HG02759 (cell line): ENCODE measurements around the gene TIAM2.
"Not testable (repeated sequence)": the region's sequence is repeated elsewhere in the genome, so short reads cannot be mapped to it uniquely, and the experiment has no call there.

ENCODE experiments used
- ATAC-seq: cut with Tn5 transposase; IDR thresholded peaks from one replicate; pipeline ENCODE4 v1.9.1; 2021; ENCODE audit warnings: mild to moderate bottlenecking, moderate library complexity; ENCODE audit not compliant: unreplicated experiment

Gene TIAM2

DNA sequence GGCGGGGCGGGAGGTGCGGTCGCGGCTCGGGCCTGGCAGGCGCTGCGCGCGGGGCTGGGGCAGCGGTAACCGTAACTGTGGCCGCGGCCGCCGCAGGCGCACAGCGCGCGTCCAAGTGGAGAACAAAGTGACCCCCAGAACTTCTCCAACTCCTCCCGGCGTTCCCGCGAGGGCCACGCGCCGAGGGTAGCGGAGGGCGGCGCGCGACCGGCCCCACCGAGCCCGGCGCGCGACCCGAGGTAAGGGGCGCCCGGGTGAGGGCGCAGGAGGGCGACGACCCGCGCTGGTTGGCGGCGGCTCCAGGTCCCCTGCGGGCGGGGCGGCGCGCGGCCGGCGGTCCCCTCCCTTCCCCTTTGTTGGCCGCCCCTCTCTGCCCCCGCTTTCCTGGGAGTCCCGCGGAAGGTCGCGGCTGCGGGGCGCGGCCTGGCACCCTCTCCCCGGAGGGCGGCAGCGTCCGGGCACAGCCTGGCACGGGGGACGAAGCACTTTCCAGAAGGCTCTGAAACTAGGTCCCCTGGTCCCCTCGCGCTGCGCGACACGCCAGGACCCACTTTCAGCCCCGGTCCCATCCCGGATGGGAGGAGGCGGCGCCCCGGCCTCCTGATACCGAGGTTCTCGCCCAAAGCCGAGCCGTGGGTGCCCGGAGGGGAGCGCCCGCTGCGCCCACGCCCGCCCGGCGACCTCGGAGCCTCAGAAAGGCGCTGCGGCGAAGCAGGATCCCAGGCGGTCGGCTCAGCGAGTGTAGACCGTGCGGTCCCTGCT is at the start of gene TIAM2:
Gene TIAM2, plus strand, starts transcription at position 62 of the 762 bp plus-strand sequence. CDS start 133,909 bp downstream, outside the sequence.
- ATAC-seq, result peak; percentile 68

DNA sequence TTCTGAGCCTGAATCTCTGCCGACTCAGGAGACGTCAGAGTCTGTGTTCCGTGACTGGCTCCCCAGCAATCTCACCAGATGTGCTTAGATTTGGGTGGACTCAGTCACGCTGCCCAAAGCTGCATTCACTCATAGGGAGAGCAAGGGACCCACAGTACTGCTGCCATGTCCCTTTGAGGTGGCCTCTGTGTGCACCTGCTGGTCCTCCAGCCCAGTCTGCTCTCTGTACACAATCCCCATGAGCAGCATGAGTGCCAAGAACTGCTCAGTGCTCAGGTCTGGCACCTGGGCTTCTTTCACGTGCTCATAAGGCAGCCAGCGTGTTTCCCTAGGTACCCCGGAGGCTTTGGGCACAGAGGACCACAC is 44.2 kb upstream of the TIAM2 start:
- ATAC-seq, result no peak

- peak; percentile 83 for ATAC-seq
Observed at GRCh38 chr6:154951345-154952200, 43.5 kb upstream of the TIAM2 start.

DNA sequence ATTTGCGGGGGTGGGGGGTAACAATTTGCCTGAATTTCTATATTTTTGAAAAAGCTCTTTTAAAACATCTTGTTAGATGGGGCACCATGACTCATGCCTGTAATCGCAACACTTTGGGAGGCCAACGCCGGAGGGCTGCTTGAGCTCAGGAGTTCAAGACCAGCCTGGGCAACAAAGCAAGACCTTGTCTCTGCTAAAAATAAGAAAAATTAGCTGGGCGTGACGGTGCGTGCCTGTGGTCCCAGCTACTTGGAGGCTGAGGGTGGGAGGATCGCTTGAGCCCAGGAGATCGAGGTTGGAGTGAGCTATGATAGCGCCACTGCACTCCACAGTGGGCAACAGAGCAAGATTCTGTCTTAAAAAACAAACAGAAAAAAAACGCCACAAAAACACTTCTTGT is 41.5 kb upstream of the TIAM2 start:
- no peak for ATAC-seq

DNA sequence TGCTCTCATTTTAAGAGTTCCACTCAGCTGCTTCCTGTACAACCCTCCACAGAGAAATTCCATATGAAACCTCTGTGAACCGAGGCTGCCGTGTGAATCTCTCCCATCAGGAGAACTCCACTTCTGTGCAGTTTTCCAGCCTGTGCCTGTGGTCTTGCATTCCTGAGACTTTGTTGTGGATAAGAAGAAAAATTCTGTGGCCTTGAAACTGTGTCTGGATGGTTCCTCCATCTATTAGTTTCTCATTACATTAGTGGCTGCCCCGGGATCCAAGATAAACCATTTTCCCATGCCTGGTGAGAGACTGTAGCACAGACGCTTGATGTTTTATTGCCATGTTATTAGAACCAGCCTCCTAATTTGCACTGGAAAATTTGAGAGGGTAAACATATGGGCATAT is 40.8 kb upstream of the TIAM2 start:
- ATAC-seq, result no peak

DNA sequence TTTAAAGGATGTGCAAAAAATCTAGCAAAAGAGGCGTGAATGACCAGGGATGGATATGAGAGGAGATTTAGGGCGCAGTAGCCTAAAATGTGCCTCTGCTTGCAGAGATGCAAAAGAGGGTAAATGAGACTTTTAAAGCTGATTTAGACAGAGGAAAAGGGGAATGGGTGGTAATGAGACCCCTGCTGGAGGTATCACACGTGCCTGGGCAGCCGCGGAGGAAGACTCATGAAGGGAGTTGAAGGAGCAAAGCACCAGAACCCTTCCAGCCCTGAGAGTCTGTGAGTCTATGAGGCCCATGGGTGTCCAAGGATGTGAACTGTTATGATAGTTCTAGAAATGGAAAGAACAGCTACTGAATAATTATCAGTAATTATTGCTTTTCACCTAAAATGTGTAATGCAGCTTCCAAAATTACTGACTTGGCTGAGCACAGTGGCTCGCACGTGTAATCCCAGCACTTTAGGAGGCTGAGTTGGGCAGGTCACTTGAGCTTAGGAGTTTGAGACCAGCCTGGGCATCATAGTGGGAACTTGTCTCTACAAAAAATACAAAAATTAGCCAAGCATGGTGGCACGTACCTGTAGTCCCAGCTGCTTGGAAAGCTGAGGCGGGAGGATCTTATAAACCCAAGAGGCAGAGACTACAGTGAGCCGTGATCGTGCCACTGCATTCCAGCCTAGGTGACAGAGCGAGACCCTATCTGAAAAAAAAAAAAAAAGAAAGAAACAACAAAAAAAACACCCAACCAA is 38.2 kb upstream of the TIAM2 start:
- ATAC-seq, result no peak

DNA sequence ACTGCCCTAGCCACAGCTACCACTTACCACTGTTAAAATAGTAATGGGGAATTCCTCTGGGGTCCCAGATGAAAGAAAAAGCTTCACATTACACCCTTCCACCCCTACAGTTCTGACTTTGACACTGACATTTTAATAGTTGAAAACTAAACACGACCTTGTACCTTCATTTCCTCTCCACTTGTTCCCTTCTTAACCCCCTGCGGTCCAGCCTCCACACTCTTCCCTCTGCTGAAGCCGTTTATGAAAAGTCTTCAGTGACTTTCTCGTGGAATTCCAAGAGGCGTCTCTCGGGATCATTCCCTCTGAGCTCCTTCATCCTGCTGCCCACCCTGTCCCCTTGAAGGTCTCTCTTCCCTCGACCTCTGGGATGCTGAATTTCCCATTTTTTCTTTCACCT is 36.6 kb upstream of the TIAM2 start:
- no peak for ATAC-seq

DNA sequence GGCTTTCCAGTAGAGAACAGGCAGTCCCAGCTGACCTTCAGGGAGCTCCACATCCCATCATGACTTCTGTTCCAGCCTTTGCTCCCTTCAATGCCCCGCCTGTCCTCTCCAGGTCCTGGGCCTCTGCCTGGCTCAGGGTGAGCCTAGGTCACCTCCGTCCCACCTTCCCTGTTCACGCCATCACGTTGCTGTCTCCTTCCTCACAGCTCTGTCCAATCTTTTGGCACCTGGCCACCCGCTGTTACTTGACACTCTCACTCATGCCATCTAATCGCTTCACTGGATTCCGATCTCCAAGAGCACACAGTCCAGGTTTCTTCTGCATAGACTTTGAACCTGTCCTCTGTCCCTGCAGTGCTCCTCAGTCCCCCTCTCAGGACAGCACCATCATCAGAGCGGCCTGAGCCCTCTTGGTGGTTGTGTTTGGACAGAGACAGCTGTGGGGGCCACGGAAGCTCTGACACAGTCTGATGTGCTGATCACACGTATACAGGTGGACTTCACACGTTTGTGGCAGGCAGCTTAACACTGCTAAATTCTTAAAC is 34.7 kb upstream of the TIAM2 start:
- ATAC-seq, result no peak

DNA sequence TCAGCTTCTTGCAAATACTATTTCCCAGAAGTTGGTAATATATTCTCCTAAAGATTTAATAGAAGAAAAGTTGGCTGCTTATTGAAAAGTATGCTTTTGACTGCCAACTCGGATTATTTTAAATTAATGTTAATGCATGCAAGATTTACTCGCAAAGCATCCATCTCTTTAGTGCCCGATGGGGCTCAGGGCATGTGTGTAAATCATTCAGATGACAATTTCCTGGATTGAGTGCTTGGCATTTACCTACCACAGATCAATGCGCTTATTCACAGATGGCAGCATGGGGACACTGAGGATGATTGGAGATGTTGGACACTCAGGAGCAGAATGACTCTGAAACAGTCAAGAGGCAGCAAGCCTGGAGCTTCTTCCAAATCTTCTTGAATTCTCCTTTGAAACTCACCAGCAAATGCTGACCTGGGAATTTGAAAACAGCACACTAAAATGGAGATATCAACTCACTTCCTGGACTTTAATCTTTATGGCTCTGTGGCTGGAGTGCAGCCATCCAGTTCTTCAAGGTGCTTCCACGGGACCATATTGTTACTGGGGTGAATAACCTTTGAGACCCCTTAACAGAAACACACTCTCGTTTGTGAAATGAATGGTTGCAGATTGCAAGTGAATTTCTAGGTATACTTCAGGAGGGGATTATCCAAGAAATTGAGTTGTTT is 34.1 kb upstream of the TIAM2 start:
- ATAC-seq, result no peak

GRCh38 chr6:154962753-154963152 is 32.4 kb upstream of the TIAM2 start:
- ATAC-seq, result no peak

- not testable (repeated sequence) for ATAC-seq
Observed at GRCh38 chr6:154966065-154966770, 28.9 kb upstream of the TIAM2 start.

- ATAC-seq, result no peak
Observed at GRCh38 chr6:154969796-154970195, 25.3 kb upstream of the TIAM2 start.

GRCh38 chr6:154974485-154975149 is 20.5 kb upstream of the TIAM2 start:
- ATAC-seq, result no peak

GRCh38 chr6:154977588-154977987 is 17.5 kb upstream of the TIAM2 start:
- no peak for ATAC-seq

DNA sequence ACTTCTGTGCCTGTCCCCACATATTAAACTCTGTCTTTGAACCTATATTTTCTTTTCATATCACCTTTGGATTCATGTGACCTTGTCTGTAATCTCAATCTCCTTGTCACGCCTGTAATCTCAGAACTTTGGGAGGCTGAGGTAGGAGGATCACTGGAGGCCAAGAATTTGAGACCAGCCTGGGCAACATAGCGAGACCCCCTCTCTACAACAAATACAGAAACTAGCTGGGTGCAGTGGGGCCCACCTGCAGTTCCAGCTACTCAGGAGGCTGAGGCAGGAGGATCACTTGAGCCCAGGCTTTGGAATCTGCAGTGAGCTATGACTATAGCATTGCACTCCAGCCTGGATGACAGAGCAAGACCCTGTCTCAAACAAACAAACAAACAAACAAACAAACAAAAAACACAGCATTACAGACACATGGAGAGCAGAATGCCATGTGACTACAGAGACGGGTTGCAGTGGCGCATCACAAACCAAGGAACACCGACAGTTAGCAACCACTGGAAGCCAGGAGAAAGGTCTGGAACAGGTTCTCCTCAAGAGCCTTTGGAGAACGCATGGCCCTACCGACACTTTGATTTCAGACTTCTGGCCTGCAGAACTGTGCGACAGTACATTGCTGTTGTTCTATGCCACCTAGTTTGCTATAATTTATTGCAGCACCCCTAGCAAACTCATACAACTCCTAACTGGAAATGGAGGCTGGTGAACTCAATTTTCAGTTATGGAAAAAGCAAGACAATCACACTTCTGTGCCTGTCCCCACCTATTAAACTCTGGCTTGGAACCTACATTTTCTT is 14.6 kb upstream of the TIAM2 start:
- peak; percentile 11 for ATAC-seq

- ATAC-seq, result peak; percentile 87
Observed at GRCh38 chr6:154981079-154981870, 13.8 kb upstream of the TIAM2 start.

DNA sequence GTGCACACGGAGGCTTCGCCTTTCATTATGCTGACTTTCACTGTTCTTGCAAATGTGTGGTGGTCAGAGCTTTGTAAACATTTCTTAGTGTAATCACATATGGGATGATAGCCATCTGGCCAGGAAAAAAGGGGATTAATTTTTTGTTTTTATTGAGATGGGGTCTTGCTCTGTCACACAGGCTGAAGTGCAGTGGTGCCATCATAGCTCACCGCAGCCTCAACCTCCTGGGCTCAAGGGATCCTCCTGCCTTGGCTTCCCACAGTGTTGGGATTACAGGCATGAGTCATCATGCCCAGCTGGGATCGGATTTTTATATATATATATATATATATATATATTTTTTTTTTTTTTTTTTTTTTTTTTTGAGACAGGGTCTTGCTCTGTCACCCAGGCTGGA is 11.0 kb upstream of the TIAM2 start:
- ATAC-seq, result no peak

DNA sequence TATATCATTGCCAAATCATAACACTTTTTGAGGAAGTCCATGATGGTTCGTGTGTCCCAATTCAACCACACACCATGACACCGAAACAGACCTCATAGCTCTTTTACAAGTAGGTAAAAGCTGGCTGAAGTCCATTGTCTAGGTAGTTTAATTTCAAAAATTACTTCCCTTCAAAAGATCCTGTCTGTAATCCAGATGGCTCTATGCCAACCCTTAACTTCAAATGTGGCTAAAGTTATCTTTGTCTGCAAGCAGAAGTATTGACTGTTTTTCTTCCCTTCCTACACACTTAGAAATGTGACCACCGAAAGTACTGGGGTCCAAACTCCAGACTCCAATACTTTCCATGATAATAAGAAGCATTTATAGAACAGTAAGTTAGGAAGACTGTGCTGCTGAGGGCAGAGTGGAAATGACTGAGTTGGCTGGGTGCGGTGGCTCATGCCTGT is 8.3 kb upstream of the TIAM2 start:
- no peak for ATAC-seq
